ENCODE results near the gene PLXNA2. TPM values are rescaled to one million over a fixed set of nuclear protein-coding genes. Genes with fewer than 3 reads are reported as not detected.

Gene PLXNA2
- total and polyA plus RNA-seq, 2 donors (not counting 1 experiment from before 2014, with no cell fraction given), result 0.31 to 1.2 TPM

GRCh38 chr1:207998691-207999090 is 245.5 kb downstream of the PLXNA2 start:
- no peak overlapping the region for H3K9ac ChIP-seq (ENCODE audit: low read length)
- H3K9me3 Mint-ChIP-seq (ENCODE audit: insufficient read depth), result no peaks in the 10 kb centered on the region
- H3K79me2 ChIP-seq (ENCODE audit: control insufficient read depth, insufficient read depth, low read length), result no peaks in the 10 kb centered on the region
- no peaks in the 10 kb centered on the region for H4K20me1 ChIP-seq (ENCODE audit: control insufficient read depth, insufficient read depth, low read length, poor library complexity, severe bottlenecking)
- H3K4me1 Mint-ChIP-seq, result no peaks in the 10 kb centered on the region
- WGBS (ENCODE audit: insufficient coverage), result 100% methylated on average over 1 of the region's 2 CpGs
- TF ChIP-seq, protein P1, sequence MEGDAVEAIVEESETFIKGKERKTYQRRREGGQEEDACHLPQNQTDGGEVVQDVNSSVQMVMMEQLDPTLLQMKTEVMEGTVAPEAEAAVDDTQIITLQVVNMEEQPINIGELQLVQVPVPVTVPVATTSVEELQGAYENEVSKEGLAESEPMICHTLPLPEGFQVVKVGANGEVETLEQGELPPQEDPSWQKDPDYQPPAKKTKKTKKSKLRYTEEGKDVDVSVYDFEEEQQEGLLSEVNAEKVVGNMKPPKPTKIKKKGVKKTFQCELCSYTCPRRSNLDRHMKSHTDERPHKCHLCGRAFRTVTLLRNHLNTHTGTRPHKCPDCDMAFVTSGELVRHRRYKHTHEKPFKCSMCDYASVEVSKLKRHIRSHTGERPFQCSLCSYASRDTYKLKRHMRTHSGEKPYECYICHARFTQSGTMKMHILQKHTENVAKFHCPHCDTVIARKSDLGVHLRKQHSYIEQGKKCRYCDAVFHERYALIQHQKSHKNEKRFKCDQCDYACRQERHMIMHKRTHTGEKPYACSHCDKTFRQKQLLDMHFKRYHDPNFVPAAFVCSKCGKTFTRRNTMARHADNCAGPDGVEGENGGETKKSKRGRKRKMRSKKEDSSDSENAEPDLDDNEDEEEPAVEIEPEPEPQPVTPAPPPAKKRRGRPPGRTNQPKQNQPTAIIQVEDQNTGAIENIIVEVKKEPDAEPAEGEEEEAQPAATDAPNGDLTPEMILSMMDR (IDR thresholded peaks at IDR 0.05), result no peak
- no peak for TF ChIP-seq EZH2 (IDR thresholded peaks at IDR 0.05; ENCODE audit: borderline replicate concordance, insufficient read depth, low read depth, low read length, poor library complexity, severe bottlenecking)
- ChIA-PET POLR2A (no interaction called here), CTCF (interaction anchor here (1.0 to 1.9 kb wide), 5 partner anchors 13 to 246 kb away, joined by 3 to 12 read pairs (median 6); no protein-coding TSS in a partner anchor)
- no peaks in the 10 kb centered on the region for H3K36me3 ChIP-seq (replicated peaks in 1 of 2; ENCODE audit: control extremely low read depth in 1 of 2, control insufficient read depth in 1 of 2, extremely low read depth in 1 of 2, insufficient read depth in 2 of 2, low read length in 1 of 2)
- H2AFZ ChIP-seq (ENCODE audit: insufficient read depth, low read depth, low read length, poor library complexity, severe bottlenecking), result no peak overlapping the region
- intact Hi-C loops (cut with micrococcal nuclease), result no loop called here
- no peaks in the 10 kb centered on the region for H3K9me3 ChIP-seq (ENCODE audit: control extremely low read depth in 1 of 3, control insufficient read depth in 2 of 3, insufficient read depth in 1 of 3, low read length in 2 of 3)
- H3K27ac Mint-ChIP-seq, result no peak overlapping the region
- no peaks in the 10 kb centered on the region for H3K4me1 ChIP-seq (ENCODE audit: control insufficient read depth in 2 of 2, insufficient read depth in 2 of 2, low read length in 2 of 2)
- peaks cover 16% of the 10 kb centered on the region for H3K27me3 Mint-ChIP-seq
- H3K27me3 ChIP-seq (replicated peaks in 1 of 4; ENCODE audit: control extremely low read depth in 1 of 4, control insufficient read depth in 3 of 4, insufficient read depth in 4 of 4, low read length in 3 of 4), result no peaks in the 10 kb centered on the region
- no peak overlapping the region for H3K4me3 ChIP-seq (ENCODE audit: control extremely low read depth in 1 of 5, extremely low read depth in 1 of 5, insufficient read depth in 1 of 5, low read depth in 2 of 5, low read length in 4 of 5)
- H3K4me3 Mint-ChIP-seq, result no peak overlapping the region
- no peak overlapping the region for H3K27ac ChIP-seq (ENCODE audit: low read length in 2 of 2)
- ATAC-seq (ENCODE audit: low read depth), result no peak
- no peak overlapping the region for H3K4me2 ChIP-seq (replicated peaks; ENCODE audit: low read depth, low read length, poor library complexity, severe bottlenecking)
- no peak for DNase-seq

- Histone ChIP-seq H3K9ac (ENCODE audit: low read length) (no peak overlapping the region), H3K4me1 (ENCODE audit: control insufficient read depth in 2 of 2, insufficient read depth in 2 of 2, low read length in 2 of 2) (no peaks in the 10 kb centered on the region), H3K36me3 (replicated peaks in 1 of 2; ENCODE audit: control extremely low read depth in 1 of 2, control insufficient read depth in 1 of 2, extremely low read depth in 1 of 2, insufficient read depth in 2 of 2, low read length in 1 of 2) (no peaks in the 10 kb centered on the region), H4K20me1 (ENCODE audit: control insufficient read depth, insufficient read depth, low read length, poor library complexity, severe bottlenecking) (no peaks in the 10 kb centered on the region), H3K27ac (ENCODE audit: low read length in 2 of 2) (no peak overlapping the region), H3K27me3 (replicated peaks in 1 of 4; ENCODE audit: control extremely low read depth in 1 of 4, control insufficient read depth in 3 of 4, insufficient read depth in 4 of 4, low read length in 3 of 4) (no peaks in the 10 kb centered on the region), H3K79me2 (ENCODE audit: control insufficient read depth, insufficient read depth, low read length) (no peaks in the 10 kb centered on the region), H3K4me3 (ENCODE audit: control extremely low read depth in 1 of 5, extremely low read depth in 1 of 5, insufficient read depth in 1 of 5, low read depth in 2 of 5, low read length in 4 of 5) (no peak overlapping the region), H3K4me2 (replicated peaks; ENCODE audit: low read depth, low read length, poor library complexity, severe bottlenecking) (no peak overlapping the region), H3K9me3 (ENCODE audit: control extremely low read depth in 1 of 3, control insufficient read depth in 2 of 3, insufficient read depth in 1 of 3, low read length in 2 of 3) (no peaks in the 10 kb centered on the region), H2AFZ (ENCODE audit: insufficient read depth, low read depth, low read length, poor library complexity, severe bottlenecking) (no peak overlapping the region)
- DNase-seq, result peak; percentile 53
- H3K9me3 Mint-ChIP-seq (ENCODE audit: insufficient read depth), result no peaks in the 10 kb centered on the region
- POLR2A ChIA-PET, result no interaction called here
- CTCF ChIA-PET, result interaction anchor here (0.8 to 1.9 kb wide), 6 partner anchors 9 to 247 kb away, joined by 3 to 12 read pairs (median 5); no protein-coding TSS in a partner anchor
- no peak for TF ChIP-seq EZH2 (IDR thresholded peaks at IDR 0.05; ENCODE audit: borderline replicate concordance, insufficient read depth, low read depth, low read length, poor library complexity, severe bottlenecking)
- TF ChIP-seq, protein P1 (IDR thresholded peaks at IDR 0.05), result peak; percentile 78
- 48% methylated on average over 4 of the region's 9 CpGs for WGBS (ENCODE audit: insufficient coverage)
- H3K27me3 Mint-ChIP-seq, result peaks cover 17% of the 10 kb centered on the region
- intact Hi-C loops (cut with micrococcal nuclease), result no loop called here
- no peak overlapping the region for H3K27ac Mint-ChIP-seq
- H3K4me3 Mint-ChIP-seq, result no peak overlapping the region
- peak; percentile 60 for ATAC-seq (ENCODE audit: low read depth)
- no peaks in the 10 kb centered on the region for H3K4me1 Mint-ChIP-seq
Measured at GRCh38 chr1:207997486-207998268, 246.5 kb downstream of the PLXNA2 start.
